Keratinocyte (primary cell): ENCODE data around the gene PAPOLB. TPM values are rescaled to one million over a fixed set of nuclear protein-coding genes. Genes with fewer than 3 reads are reported as not detected.

Experiments used
- DNase-seq: peaks from one replicate; pipeline ENCODE4 v3.0.0-alpha.2; 2011; ENCODE audit warnings: low read depth, missing footprints, low spot score
- FAIRE-seq: peaks from 2 replicates; lab custom pipeline; 2011; peaks lifted over from hg19 to GRCh38; lab: Jason Lieb, UNC
- H2AFZ ChIP-seq: 2 replicates; pipeline ENCODE4 v1.6.0; 2012; ENCODE audit warnings: low read length, control low read depth, inconsistent platforms; ENCODE audit not compliant: control insufficient read depth
- H3K27ac ChIP-seq: 2 replicates; pipeline ENCODE4 v1.5.1; 2011; ENCODE audit warnings: low read length; ENCODE audit not compliant: control insufficient read depth, insufficient read depth
- H3K27me3 ChIP-seq: 3 replicates; pipeline ENCODE4 v1.6.0; 2011; ENCODE audit warnings: low read length; ENCODE audit not compliant: control insufficient read depth, insufficient read depth; ENCODE audit errors: extremely low read depth
- H3K36me3 ChIP-seq, 2 experiments: 2 replicates in 1 of 2; 3 replicates in 1 of 2; pipeline ENCODE4 v1.5.1; 2011; ENCODE audit warnings: low read length in 2 of 2, mild to moderate bottlenecking in 1 of 2; ENCODE audit not compliant: control insufficient read depth in 2 of 2, insufficient read depth in 2 of 2; ENCODE audit errors: extremely low read depth in 1 of 2
- H3K4me1 ChIP-seq: 3 replicates; pipeline ENCODE4 v1.5.1; 2011; ENCODE audit warnings: low read length; ENCODE audit not compliant: control insufficient read depth, insufficient read depth; ENCODE audit errors: extremely low read depth
- H3K4me2 ChIP-seq: 3 replicates; pipeline ENCODE4 v1.6.0; 2011; ENCODE audit warnings: low read depth, low read length; ENCODE audit not compliant: control insufficient read depth, insufficient read depth; ENCODE audit errors: extremely low read depth
- H3K4me3 ChIP-seq, 3 experiments: fragments of 200-600 bp in 1 of 3; sonication (generic) in 1 of 3; 2 replicates in 2 of 3; 3 replicates in 1 of 3; pipeline ENCODE4 v1.5.1; 2011 to 2016; ENCODE audit warnings: low read length in 3 of 3, mild to moderate bottlenecking in 3 of 3, control low read depth in 2 of 3, inconsistent platforms in 1 of 3, low read depth in 1 of 3, mixed read lengths in 1 of 3, mixed run types in 1 of 3, moderate library complexity in 1 of 3; ENCODE audit not compliant: control insufficient read depth in 2 of 3, insufficient read depth in 2 of 3; ENCODE audit errors: extremely low read depth in 1 of 3
- H3K79me2 ChIP-seq: 2 replicates; pipeline ENCODE4 v1.6.0; 2012; ENCODE audit warnings: low read length; ENCODE audit not compliant: control insufficient read depth, insufficient read depth
- H3K9ac ChIP-seq: 3 replicates; pipeline ENCODE4 v1.6.0; 2011; ENCODE audit warnings: low read length; ENCODE audit not compliant: control insufficient read depth, insufficient read depth; ENCODE audit errors: extremely low read depth
- H3K9me1 ChIP-seq: 3 replicates; pipeline ENCODE4 v1.6.0; 2011; ENCODE audit warnings: low read length; ENCODE audit not compliant: control insufficient read depth, insufficient read depth; ENCODE audit errors: extremely low read depth
- H3K9me3 ChIP-seq: 2 replicates; pipeline ENCODE4 v1.5.1; 2012; ENCODE audit warnings: low read depth, low read length; ENCODE audit not compliant: control insufficient read depth
- H4K20me1 ChIP-seq: 3 replicates; pipeline ENCODE4 v1.6.0; 2011; ENCODE audit warnings: low read length; ENCODE audit not compliant: control insufficient read depth, insufficient read depth; ENCODE audit errors: extremely low read depth
- CTCF ChIP-seq, 3 experiments: IDR thresholded peaks in 1 of 3; conservative IDR thresholded peaks in 1 of 3; optimal IDR thresholded peaks in 1 of 3; 2 replicates in 2 of 3; 3 replicates in 1 of 3; pipeline versions ENCODE3 to v1.5.1; 2011; ENCODE audit warnings: low read length in 3 of 3, mild to moderate bottlenecking in 3 of 3, moderate library complexity in 2 of 3, control low read depth in 1 of 3, inconsistent platforms in 1 of 3; ENCODE audit not compliant: insufficient read depth in 2 of 3; ENCODE audit errors: extremely low read depth in 1 of 3
- EZH2 ChIP-seq: IDR thresholded peaks from one replicate; pipeline ENCODE4 v1.6.1; 2012; ENCODE audit warnings: inconsistent platforms, mild to moderate bottlenecking, low read length, moderate library complexity
- dilution Hi-C: fragments of 300-500 bp; cut with MboI; formaldehyde crosslinking; loops from one replicate; pipeline ENCODE4 v1.7.0; 2020; ENCODE audit warnings: low sequenced_read_pairs; ENCODE audit not compliant: extremely low pct_ligation_motif_present
- polyA plus RNA-seq, 5 experiments: library from polyadenylated mRNA; depleted of rRNA in 3 of 5; stranded (reverse) in 3 of 5; stranded (forward) in 1 of 5; unstranded in 1 of 5; fragments of >200 nt; gene quantifications; 1 replicate in 1 of 5; 2 replicates in 3 of 5; 3 replicates in 1 of 5; pipeline versions ENCODE4 v1.2.1 to v1.2.3, GENCODE V29; 2011 to 2012; ENCODE audit warnings: missing spikeins in 2 of 5, low read depth in 1 of 5, low replicate concordance in 1 of 5

PAPOLB gene
- polyA plus RNA-seq, 1 donor (not counting 4 experiments of a cell fraction or from before 2014, with no cell fraction given) = not detected

DNA sequence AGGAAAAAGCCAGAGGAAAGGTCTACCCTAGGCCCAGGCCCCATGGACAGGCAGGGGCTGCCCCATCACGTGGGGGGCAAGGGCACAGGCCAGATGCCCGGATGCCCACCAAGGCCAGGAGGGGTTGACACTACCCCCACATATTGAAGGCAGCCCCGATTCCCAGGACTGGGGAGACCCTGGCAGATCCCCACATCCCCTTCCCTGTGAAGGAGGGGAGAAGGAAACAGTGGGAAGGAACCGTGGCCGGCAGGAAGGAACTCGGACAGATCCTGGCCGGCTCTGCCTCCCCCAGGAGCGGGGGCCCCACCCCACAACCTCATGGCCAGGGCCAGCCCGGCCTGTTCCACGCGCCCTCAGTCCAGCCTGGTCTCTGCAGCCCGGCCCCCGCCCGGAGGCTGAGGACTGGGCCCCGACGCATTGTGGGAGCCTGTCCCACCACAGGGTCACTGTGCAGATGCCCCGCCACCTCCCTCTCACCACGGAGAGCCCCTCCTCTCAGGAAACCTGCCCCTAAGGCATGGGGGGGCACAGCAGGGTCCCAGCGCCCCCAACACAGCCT is 41.3 kb downstream of the PAPOLB start:
- no peak for FAIRE-seq
- H3K27ac ChIP-seq = no peak overlapping the region
- H3K79me2 ChIP-seq = no peaks in the 10 kb centered on the region
- H3K36me3 ChIP-seq = no peaks in the 10 kb centered on the region
- dilution Hi-C loops = no loop called here
- no peak overlapping the region for H2AFZ ChIP-seq
- H3K9ac ChIP-seq = no peak overlapping the region
- no peaks in the 10 kb centered on the region for H3K9me1 ChIP-seq
- H4K20me1 ChIP-seq = no peaks in the 10 kb centered on the region
- DNase-seq = no peak
- H3K4me3 ChIP-seq = no peak overlapping the region
- H3K4me1 ChIP-seq = no peaks in the 10 kb centered on the region
- TF ChIP-seq EZH2 (no peak), CTCF (optimal IDR thresholded peaks at IDR 0.05 in 1 of 3, IDR thresholded peaks at IDR 0.05 in 1 of 3, conservative IDR thresholded peaks at IDR 0.05 in 1 of 3; ENCODE audit: extremely low read depth in 1 of 3, insufficient read depth in 2 of 3, low read length in 3 of 3) (no peak)
- H3K9me3 ChIP-seq = no peaks in the 10 kb centered on the region
- peaks cover 3% of the 10 kb centered on the region for H3K27me3 ChIP-seq
- H3K4me2 ChIP-seq = no peak overlapping the region

GRCh38 chr7:4819560-4820404 is 42.0 kb downstream of the PAPOLB start:
- Histone ChIP-seq H3K36me3 (no peaks in the 10 kb centered on the region), H2AFZ (no peak overlapping the region), H3K4me3 (no peak overlapping the region), H3K27me3 (peaks cover 7% of the 10 kb centered on the region), H3K4me2 (no peak overlapping the region), H3K27ac (no peak overlapping the region), H3K79me2 (no peaks in the 10 kb centered on the region), H4K20me1 (no peaks in the 10 kb centered on the region), H3K9me3 (no peaks in the 10 kb centered on the region), H3K9ac (no peak overlapping the region), H3K9me1 (no peaks in the 10 kb centered on the region), H3K4me1 (no peaks in the 10 kb centered on the region)
- no peak for TF ChIP-seq EZH2
- TF ChIP-seq CTCF (optimal IDR thresholded peaks at IDR 0.05 in 1 of 3, IDR thresholded peaks at IDR 0.05 in 1 of 3, conservative IDR thresholded peaks at IDR 0.05 in 1 of 3; ENCODE audit: extremely low read depth in 1 of 3, insufficient read depth in 2 of 3, low read length in 3 of 3) = no peak
- DNase-seq (no peak), FAIRE-seq (no peak)
- dilution Hi-C loops = no loop called here
